PC-9 (cell line): ENCODE data around the gene MYO1C. TPM values are rescaled to one million over a fixed set of nuclear protein-coding genes. Genes with fewer than 3 reads are reported as not detected.
A peak's percentile ranks its signal among the peaks of the same experiment; 100 is the strongest.
"Not testable (repeated sequence)": the region's sequence is repeated elsewhere in the genome, so short reads cannot be mapped to it uniquely, and the experiment has no call there.

Experiments
- BruUV-seq: library from RNA; stranded (reverse); fragments of 400-500 nt; replicated peaks from 2 replicates; lab custom pipeline; 2021; lab: Mats Ljungman, UMichigan
- CTCF ChIA-PET: fragments of 300-600 bp; sonication (Branson Sonifier 250); formaldehyde crosslinking; loops from one replicate; lab custom pipeline; 2022; ENCODE audit warnings: antibody characterized with exemption; lab: Charles Lee
- POLR2A ChIA-PET: fragments of 300-600 bp; sonication (Branson Sonifier 250); formaldehyde crosslinking; loops from one replicate; lab custom pipeline; 2022; ENCODE audit warnings: antibody characterized with exemption; ENCODE audit not compliant: unreplicated experiment; lab: Charles Lee
- DNase-seq, 2 experiments: peaks; one replicate each; pipeline versions ENCODE4 v3.0.0 to v3.0.0-alpha.2; 2015 to 2022; ENCODE audit warnings: mixed read lengths in 1 of 2
- H2AFZ ChIP-seq: fragments of 200-600 bp; sonication (generic); 2 replicates; pipeline ENCODE4 v1.8.1; 2017; ENCODE audit warnings: antibody characterized with exemption
- H3F3A ChIP-seq: fragments of 200-600 bp; sonication (generic); 2 replicates; pipeline ENCODE4 v1.8.1; 2017; ENCODE audit warnings: antibody characterized with exemption, mild to moderate bottlenecking, low read depth; ENCODE audit not compliant: insufficient read depth
- H3K27ac ChIP-seq: fragments of 200-600 bp; sonication (generic); 2 replicates; pipeline ENCODE4 v1.6.1; 2016; ENCODE audit warnings: mixed run types
- H3K27me3 ChIP-seq: fragments of 200-600 bp; sonication (generic); 2 replicates; pipeline ENCODE4 v1.6.1; 2016; ENCODE audit warnings: low read depth, mixed run types; ENCODE audit not compliant: insufficient read depth
- H3K36me3 ChIP-seq: fragments of 200-600 bp; sonication (generic); 2 replicates; pipeline ENCODE4 v1.6.1; 2016; ENCODE audit warnings: low read depth, mixed run types
- H3K4me1 ChIP-seq: fragments of 200-600 bp; sonication (generic); replicated peaks from 2 replicates; pipeline ENCODE4 v1.6.1; 2016; ENCODE audit warnings: mixed run types; ENCODE audit not compliant: insufficient read depth
- H3K4me2 ChIP-seq: fragments of 200-600 bp; sonication (generic); 2 replicates; pipeline ENCODE4 v1.6.1; 2017; ENCODE audit warnings: mixed run types
- H3K4me3 ChIP-seq: fragments of 200-600 bp; sonication (generic); 2 replicates; pipeline ENCODE4 v1.6.1; 2016; ENCODE audit warnings: mixed run types
- H3K79me2 ChIP-seq: fragments of 200-600 bp; sonication (generic); 2 replicates; pipeline ENCODE4 v1.6.1; 2017; ENCODE audit warnings: low read depth, mixed run types
- H3K9me2 ChIP-seq: fragments of 200-600 bp; sonication (generic); 2 replicates; pipeline ENCODE4 v1.8.1; 2017; ENCODE audit warnings: mild to moderate bottlenecking; ENCODE audit not compliant: insufficient read depth
- H3K9me3 ChIP-seq: fragments of 200-600 bp; sonication (generic); 2 replicates; pipeline ENCODE4 v1.8.1; 2016; ENCODE audit warnings: low read depth; ENCODE audit not compliant: insufficient read depth
- H4K20me1 ChIP-seq: fragments of 200-600 bp; sonication (generic); 2 replicates; pipeline ENCODE4 v1.8.1; 2017; ENCODE audit not compliant: insufficient read depth
- EZH2 ChIP-seq: fragments of 200-600 bp; sonication (generic); IDR thresholded peaks from 2 replicates; pipeline ENCODE4 v1.8.0; 2017; ENCODE audit warnings: antibody characterized with exemption, low read depth
- intact Hi-C: fragments of 100-400 bp; cut with micrococcal nuclease; formaldehyde crosslinking; loops from one replicate; pipeline ENCODE4 v1.10.0; 2022; ENCODE audit not compliant: unreplicated experiment
- total RNA-seq: library from RNA; stranded (reverse); gene quantifications from 2 replicates; pipeline ENCODE4 v1.2.3, GENCODE V29; 2021
- TF ChIP-seq, protein P1 (sequence below): fragments of 200-600 bp; sonication (generic); conservative IDR thresholded peaks from 2 replicates; pipeline ENCODE4 v1.6.1; 2017; ENCODE audit warnings: mixed run types, antibody characterized with exemption, mild to moderate bottlenecking, moderate library complexity

MYO1C gene
- total RNA-seq, 1 experiment from 2014 or later: 237 TPM

DNA sequence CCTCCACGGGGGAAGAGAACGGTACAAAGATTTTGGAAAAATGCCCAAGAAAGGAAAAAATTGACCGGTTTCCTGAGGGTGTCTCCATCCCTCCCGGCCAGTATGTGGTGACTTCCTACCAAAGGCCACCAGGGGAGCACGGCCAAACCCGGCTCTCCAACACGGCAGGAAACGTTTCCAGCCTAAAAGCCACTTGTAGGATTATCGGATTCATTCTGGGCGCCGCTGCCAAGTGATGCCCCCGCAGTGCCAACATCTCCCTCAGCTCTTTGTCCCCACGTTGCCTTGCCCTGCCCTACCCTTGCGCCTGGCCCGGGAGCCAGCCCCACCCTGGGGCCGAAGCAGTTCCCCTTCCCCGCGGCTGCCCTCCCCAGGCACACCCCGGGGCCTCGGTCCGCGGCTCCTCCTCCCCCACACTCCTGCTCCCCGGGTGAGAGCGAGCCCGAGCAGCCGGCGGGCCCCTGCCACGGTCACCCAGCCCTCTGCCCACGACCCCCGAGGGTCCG is 37.1 kb downstream of the MYO1C start:
- peak overlapping the region; percentile 98 for H3K4me3 ChIP-seq
- peak; percentile 58 to 63 for DNase-seq
- no peaks in the 10 kb centered on the region for H3K9me3 ChIP-seq
- peak overlapping the region; percentile 33 for H3K27ac ChIP-seq
- peaks cover 56% of the 10 kb centered on the region for H3K79me2 ChIP-seq
- peak overlapping the region; percentile 100 for H3K4me2 ChIP-seq
- ChIA-PET CTCF (interaction anchor here (0.7 kb wide), 1 partner anchor 61 kb away, joined by 10 read pairs; the partner anchor contains the start of gene INPP5K), POLR2A (interaction anchor here (0.6 kb wide), 1 partner anchor 11 kb away, joined by 9 read pairs; no protein-coding TSS in a partner anchor)
- H3K27me3 ChIP-seq: no peaks in the 10 kb centered on the region
- H3K4me1 ChIP-seq: peaks cover 21% of the 10 kb centered on the region
- H2AFZ ChIP-seq: peak overlapping the region; percentile 83
- peaks cover 30% of the 10 kb centered on the region; the same call in 1 of the 2 replicates for H3F3A ChIP-seq
- BruUV-seq: no TSS peak
- no peaks in the 10 kb centered on the region for H3K9me2 ChIP-seq
- H4K20me1 ChIP-seq: peaks cover 48% of the 10 kb centered on the region
- 0 out of 2 replicates have a peak, but pooled peaks cover 7% of the 10 kb centered on the region for H3K36me3 ChIP-seq
- no peak for TF ChIP-seq EZH2
- TF ChIP-seq, protein P1, sequence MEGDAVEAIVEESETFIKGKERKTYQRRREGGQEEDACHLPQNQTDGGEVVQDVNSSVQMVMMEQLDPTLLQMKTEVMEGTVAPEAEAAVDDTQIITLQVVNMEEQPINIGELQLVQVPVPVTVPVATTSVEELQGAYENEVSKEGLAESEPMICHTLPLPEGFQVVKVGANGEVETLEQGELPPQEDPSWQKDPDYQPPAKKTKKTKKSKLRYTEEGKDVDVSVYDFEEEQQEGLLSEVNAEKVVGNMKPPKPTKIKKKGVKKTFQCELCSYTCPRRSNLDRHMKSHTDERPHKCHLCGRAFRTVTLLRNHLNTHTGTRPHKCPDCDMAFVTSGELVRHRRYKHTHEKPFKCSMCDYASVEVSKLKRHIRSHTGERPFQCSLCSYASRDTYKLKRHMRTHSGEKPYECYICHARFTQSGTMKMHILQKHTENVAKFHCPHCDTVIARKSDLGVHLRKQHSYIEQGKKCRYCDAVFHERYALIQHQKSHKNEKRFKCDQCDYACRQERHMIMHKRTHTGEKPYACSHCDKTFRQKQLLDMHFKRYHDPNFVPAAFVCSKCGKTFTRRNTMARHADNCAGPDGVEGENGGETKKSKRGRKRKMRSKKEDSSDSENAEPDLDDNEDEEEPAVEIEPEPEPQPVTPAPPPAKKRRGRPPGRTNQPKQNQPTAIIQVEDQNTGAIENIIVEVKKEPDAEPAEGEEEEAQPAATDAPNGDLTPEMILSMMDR: peak; percentile 74
- intact Hi-C loops: loop anchor here (5.0 to 10.0 kb wide), 2 partner anchors 61 to 88 kb away; no protein-coding TSS in a partner anchor

DNA sequence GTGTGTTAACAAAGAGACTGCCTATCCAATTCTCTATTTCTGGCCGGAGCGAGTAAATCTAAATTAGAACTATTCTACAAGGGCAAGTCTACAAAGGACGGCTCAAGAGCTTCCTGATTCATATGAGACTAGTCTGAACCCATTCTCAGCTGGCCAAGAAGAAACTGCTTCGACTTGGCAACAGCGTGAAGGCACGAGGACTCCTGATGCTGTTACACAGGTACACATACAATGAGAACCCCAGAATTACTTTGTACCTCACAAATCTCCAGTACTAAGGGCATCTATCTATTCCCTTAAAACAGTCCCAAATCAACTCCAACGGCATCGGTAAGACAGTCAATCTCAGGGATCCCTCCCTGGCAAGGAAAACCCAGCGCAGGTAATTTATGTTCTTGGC is 37.9 kb downstream of the MYO1C start:
- CTCF ChIA-PET: no interaction called here

DNA sequence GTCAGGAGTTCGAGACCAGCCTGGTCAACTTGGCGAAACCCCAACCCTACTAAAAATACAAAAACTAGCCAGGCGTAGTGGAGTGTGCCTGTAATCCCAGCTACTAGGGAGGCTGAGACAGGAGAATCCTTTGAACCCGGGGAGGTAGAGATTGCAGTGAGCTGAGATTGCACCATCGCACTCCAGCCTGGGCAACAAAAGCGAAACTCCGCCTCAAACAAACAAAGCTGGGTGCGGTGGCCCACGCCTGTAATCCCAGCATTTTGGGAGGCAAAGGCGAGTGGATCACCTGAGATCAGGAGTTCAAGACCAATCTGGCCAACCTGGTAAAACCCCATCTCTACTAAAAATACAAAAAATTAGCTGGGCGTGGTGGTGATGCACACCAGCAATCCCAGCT is 38.8 kb downstream of the MYO1C start:
- H3K9me3 ChIP-seq, H3K27ac ChIP-seq, H3K4me3 ChIP-seq, CTCF ChIA-PET, H3K4me2 ChIP-seq, H3K36me3 ChIP-seq, BruUV-seq, H3K9me2 ChIP-seq, H2AFZ ChIP-seq, DNase-seq, H3K27me3 ChIP-seq: not testable (repeated sequence)
- intact Hi-C loops: loop anchor here (10.0 kb wide), 1 partner anchor 59 kb away; no protein-coding TSS in a partner anchor
- Histone ChIP-seq H3F3A (peaks cover 31% of the 10 kb centered on the region), H3K79me2 (peaks cover 73% of the 10 kb centered on the region), H4K20me1 (peaks cover 65% of the 10 kb centered on the region), H3K4me1 (peaks cover 14% of the 10 kb centered on the region)
- POLR2A ChIA-PET: interaction anchor here (0.6 to 0.7 kb wide), 2 partner anchors 85 to 88 kb away, joined by 3 to 4 read pairs; no protein-coding TSS in a partner anchor

More for the DNA sequence above, 37.9 kb downstream of the MYO1C start:
- Histone ChIP-seq H3K79me2 (peaks cover 64% of the 10 kb centered on the region), H4K20me1 (peaks cover 56% of the 10 kb centered on the region), H3K36me3 (0 out of 2 replicates have a peak, but pooled peaks cover 7% of the 10 kb centered on the region), H3K4me2 (peak overlapping the region; percentile 100), H3K4me1 (peaks cover 14% of the 10 kb centered on the region), H3K4me3 (peak overlapping the region; percentile 98), H3K27me3 (no peaks in the 10 kb centered on the region), H3F3A (peaks cover 30% of the 10 kb centered on the region), H2AFZ (no peak overlapping the region), H3K9me2 (no peaks in the 10 kb centered on the region), H3K27ac (no peak overlapping the region), H3K9me3 (no peaks in the 10 kb centered on the region)
- intact Hi-C loops: loop anchor here (10.0 kb wide), 1 partner anchor 60 kb away; no protein-coding TSS in a partner anchor
- no peak for DNase-seq
- POLR2A ChIA-PET: interaction anchor here (0.6 kb wide), 1 partner anchor 1501 kb away, joined by 6 read pairs; no protein-coding TSS in a partner anchor
- TF ChIP-seq, protein P1: no peak
- TF ChIP-seq EZH2: no peak
- TSS peak; percentile 29 for BruUV-seq
